Caco-2 (cell line): Measurements from ENCODE around the gene PHGDH. TPM values are rescaled to one million over a fixed set of nuclear protein-coding genes. Genes with fewer than 3 reads are reported as not detected.
"Not testable (repeated sequence)": the region's sequence is repeated elsewhere in the genome, so short reads cannot be mapped to it uniquely, and the experiment has no call there.

ENCODE experiments used
- BruUV-seq: library from RNA; stranded (reverse); fragments of 400-500 nt; replicated peaks from 2 replicates; lab custom pipeline; 2021; lab: Mats Ljungman, UMichigan
- CTCF ChIA-PET: fragments of 300-600 bp; sonication (Branson Sonifier 250); formaldehyde crosslinking; loops from one replicate; lab custom pipeline; 2022; ENCODE audit warnings: antibody characterized with exemption; lab: Charles Lee
- POLR2A ChIA-PET: fragments of 300-600 bp; sonication (Branson Sonifier 250); formaldehyde crosslinking; loops from one replicate; lab custom pipeline; 2022; ENCODE audit warnings: antibody characterized with exemption; lab: Charles Lee
- DNase-seq, 2 experiments: peaks; one replicate each; pipeline versions ENCODE4 v3.0.0 to v3.0.0-alpha.2; 2020 to 2022
- H3K27me3 ChIP-seq: replicated peaks from 2 replicates; pipeline ENCODE4 v1.6.0; 2011; ENCODE audit warnings: low read length; ENCODE audit not compliant: control insufficient read depth, insufficient read depth
- H3K36me3 ChIP-seq: 2 replicates; pipeline ENCODE4 v1.5.1; 2011; ENCODE audit warnings: low read length; ENCODE audit not compliant: control insufficient read depth, insufficient read depth
- H3K4me1 ChIP-seq: fragments of 250-450 bp; sonication (Bioruptor Pico); 2 replicates; pipeline ENCODE4 v1.5.1; 2020; ENCODE audit warnings: mild to moderate bottlenecking
- H3K4me3 ChIP-seq: 2 replicates; pipeline ENCODE4 v1.5.1; 2011; ENCODE audit warnings: low read depth, mild to moderate bottlenecking, control low read depth, low read length
- H3K9me3 ChIP-seq: fragments of 250-450 bp; sonication (Bioruptor Pico); 2 replicates; pipeline ENCODE4 v1.5.1; 2020; ENCODE audit warnings: mild to moderate bottlenecking, moderate library complexity
- H3K27ac Mint-ChIP-seq: one replicate; pipeline ENCODE4 v1.8.0; 2022; ENCODE audit warnings: mixed read lengths; ENCODE audit not compliant: unreplicated experiment
- H3K27me3 Mint-ChIP-seq: one replicate; pipeline ENCODE4 v1.8.0; 2022; ENCODE audit warnings: mixed read lengths; ENCODE audit not compliant: insufficient read depth, unreplicated experiment
- H3K36me3 Mint-ChIP-seq: one replicate; pipeline ENCODE4 v1.8.0; 2022; ENCODE audit warnings: mild to moderate bottlenecking, mixed read lengths; ENCODE audit not compliant: insufficient read depth, unreplicated experiment
- H3K4me1 Mint-ChIP-seq: one replicate; pipeline ENCODE4 v1.8.0; 2022; ENCODE audit warnings: low read depth, mixed read lengths; ENCODE audit not compliant: unreplicated experiment
- H3K4me3 Mint-ChIP-seq: one replicate; pipeline ENCODE4 v1.8.0; 2022; ENCODE audit warnings: mild to moderate bottlenecking, moderate library complexity, mixed read lengths; ENCODE audit not compliant: unreplicated experiment
- H3K9me3 Mint-ChIP-seq: one replicate; pipeline ENCODE4 v1.8.0; 2022; ENCODE audit warnings: mixed read lengths; ENCODE audit not compliant: unreplicated experiment
- intact Hi-C: fragments of 100-400 bp; cut with micrococcal nuclease; formaldehyde crosslinking; loops from one replicate; pipeline ENCODE4 v1.10.0; 2022; ENCODE audit not compliant: unreplicated experiment
- total RNA-seq: library from RNA; stranded (reverse); gene quantifications from 2 replicates; pipeline ENCODE4 v1.2.3, GENCODE V29; 2022
- TF ChIP-seq, protein P1 (sequence below), 2 experiments: fragments of 200-600 bp in 1 of 2; IDR thresholded peaks; 1 replicate in 1 of 2; 2 replicates in 1 of 2; pipeline versions ENCODE4 v1.5.1 to v1.8.0; 2011 to 2022; ENCODE audit warnings: antibody characterized with exemption in 1 of 2, control low read depth in 1 of 2, inconsistent platforms in 1 of 2, low read depth in 1 of 2, low read length in 1 of 2, mild to moderate bottlenecking in 1 of 2, moderate library complexity in 1 of 2; ENCODE audit not compliant: insufficient read depth in 1 of 2, severe bottlenecking in 1 of 2, unreplicated experiment in 1 of 2

The PHGDH gene
- total RNA-seq, 1 experiment from 2014 or later = 410 TPM

DNA sequence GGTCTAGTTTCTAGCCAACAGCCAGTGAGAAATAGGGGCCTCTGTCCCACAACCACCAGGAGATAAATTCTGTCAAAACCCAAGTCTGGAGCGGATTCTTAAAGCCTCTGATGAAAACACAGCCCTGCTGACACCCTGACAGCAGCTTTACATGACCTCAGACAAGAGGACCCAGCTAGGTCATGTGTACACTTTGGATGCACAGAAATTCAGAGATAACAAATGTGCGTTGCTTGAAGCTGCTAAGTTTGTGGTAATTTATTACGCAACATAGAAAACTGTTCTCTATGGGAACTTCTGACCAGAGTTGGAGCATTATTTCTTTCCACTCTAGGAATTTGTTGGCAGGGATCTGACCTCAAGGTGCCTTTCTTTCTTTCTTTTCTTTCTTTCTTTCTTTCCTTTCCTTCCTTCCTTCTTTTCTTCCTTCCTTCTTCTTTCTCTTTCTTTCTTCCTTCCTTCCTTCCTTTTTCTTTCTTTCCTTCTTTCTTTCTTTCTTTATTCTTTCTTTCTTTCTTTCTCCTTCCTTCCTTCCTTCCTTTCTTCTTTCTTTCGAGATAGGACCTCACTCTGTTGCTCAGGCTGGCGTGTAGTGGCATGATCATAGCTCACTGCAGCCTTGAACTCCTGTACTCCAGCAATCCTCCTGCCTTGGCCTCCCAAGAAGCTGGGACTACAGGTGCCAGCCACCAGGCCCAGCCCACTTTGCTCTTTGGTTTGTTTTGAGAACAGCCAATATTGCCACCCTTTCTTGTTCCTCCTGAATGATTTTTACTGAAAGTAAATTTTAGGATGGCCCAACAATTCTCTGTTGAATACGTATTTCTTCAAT is 71.8 kb downstream of the PHGDH start:
- peaks cover 47% of the 10 kb centered on the region for H3K4me1 ChIP-seq

GRCh38 chr1:119784191-119784781 is 72.6 kb downstream of the PHGDH start:
- POLR2A ChIA-PET = no interaction called here
- H3K36me3 Mint-ChIP-seq = peaks cover 6% of the 10 kb centered on the region
- DNase-seq = no peak
- no peaks in the 10 kb centered on the region for H3K9me3 Mint-ChIP-seq
- H3K27ac Mint-ChIP-seq = peak overlapping the region; percentile 17
- Histone ChIP-seq H3K36me3 (no peaks in the 10 kb centered on the region), H3K27me3 (no peaks in the 10 kb centered on the region), H3K4me3 (no peak overlapping the region), H3K4me1 (peaks cover 43% of the 10 kb centered on the region), H3K9me3 (no peaks in the 10 kb centered on the region)
- CTCF ChIA-PET = no interaction called here
- H3K27me3 Mint-ChIP-seq = no peaks in the 10 kb centered on the region
- peaks cover 42% of the 10 kb centered on the region for H3K4me1 Mint-ChIP-seq
- no peak overlapping the region for H3K4me3 Mint-ChIP-seq
- intact Hi-C loops = no loop called here
- TF ChIP-seq, protein P1, sequence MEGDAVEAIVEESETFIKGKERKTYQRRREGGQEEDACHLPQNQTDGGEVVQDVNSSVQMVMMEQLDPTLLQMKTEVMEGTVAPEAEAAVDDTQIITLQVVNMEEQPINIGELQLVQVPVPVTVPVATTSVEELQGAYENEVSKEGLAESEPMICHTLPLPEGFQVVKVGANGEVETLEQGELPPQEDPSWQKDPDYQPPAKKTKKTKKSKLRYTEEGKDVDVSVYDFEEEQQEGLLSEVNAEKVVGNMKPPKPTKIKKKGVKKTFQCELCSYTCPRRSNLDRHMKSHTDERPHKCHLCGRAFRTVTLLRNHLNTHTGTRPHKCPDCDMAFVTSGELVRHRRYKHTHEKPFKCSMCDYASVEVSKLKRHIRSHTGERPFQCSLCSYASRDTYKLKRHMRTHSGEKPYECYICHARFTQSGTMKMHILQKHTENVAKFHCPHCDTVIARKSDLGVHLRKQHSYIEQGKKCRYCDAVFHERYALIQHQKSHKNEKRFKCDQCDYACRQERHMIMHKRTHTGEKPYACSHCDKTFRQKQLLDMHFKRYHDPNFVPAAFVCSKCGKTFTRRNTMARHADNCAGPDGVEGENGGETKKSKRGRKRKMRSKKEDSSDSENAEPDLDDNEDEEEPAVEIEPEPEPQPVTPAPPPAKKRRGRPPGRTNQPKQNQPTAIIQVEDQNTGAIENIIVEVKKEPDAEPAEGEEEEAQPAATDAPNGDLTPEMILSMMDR (IDR thresholded peaks at IDR 0.05; ENCODE audit: insufficient read depth in 1 of 2, low read depth in 1 of 2, low read length in 1 of 2, severe bottlenecking in 1 of 2, unreplicated experiment in 1 of 2) = no peak
- BruUV-seq = no TSS peak

More for the DNA sequence above, 71.8 kb downstream of the PHGDH start:
- Mint-ChIP-seq H3K36me3 (peaks cover 6% of the 10 kb centered on the region), H3K4me1 (peaks cover 43% of the 10 kb centered on the region), H3K9me3 (no peaks in the 10 kb centered on the region), H3K4me3 (no peak overlapping the region), H3K27ac (peak overlapping the region; percentile 17), H3K27me3 (no peaks in the 10 kb centered on the region)
- BruUV-seq = no TSS peak
- CTCF ChIA-PET = interaction anchor here (1.5 kb wide), 1 partner anchor 26 kb away, joined by 4 read pairs; no protein-coding TSS in a partner anchor
- Histone ChIP-seq H3K4me3 (no peak overlapping the region), H3K36me3 (no peaks in the 10 kb centered on the region), H3K9me3 (no peaks in the 10 kb centered on the region), H3K27me3 (no peaks in the 10 kb centered on the region)
- POLR2A ChIA-PET = no interaction called here
- DNase-seq = no peak
- TF ChIP-seq, protein P1 (IDR thresholded peaks at IDR 0.05; ENCODE audit: insufficient read depth in 1 of 2, low read depth in 1 of 2, low read length in 1 of 2, severe bottlenecking in 1 of 2, unreplicated experiment in 1 of 2) = no peak
- intact Hi-C loops = loop anchor here (1.0 kb wide), 1 partner anchor 38 kb away; no protein-coding TSS in a partner anchor

- H3K27ac Mint-ChIP-seq, H3K4me3 ChIP-seq, POLR2A ChIA-PET, H3K36me3 Mint-ChIP-seq, intact Hi-C loops, H3K27me3 ChIP-seq, H3K9me3 ChIP-seq, DNase-seq, H3K9me3 Mint-ChIP-seq, CTCF ChIA-PET, H3K36me3 ChIP-seq, BruUV-seq, H3K27me3 Mint-ChIP-seq, H3K4me3 Mint-ChIP-seq: not testable (repeated sequence)
- peaks cover 43% of the 10 kb centered on the region for H3K4me1 Mint-ChIP-seq
- peaks cover 44% of the 10 kb centered on the region for H3K4me1 ChIP-seq
Measured at GRCh38 chr1:119786046-119786445, 74.3 kb downstream of the PHGDH start.

GRCh38 chr1:119786473-119787050 is 74.8 kb downstream of the PHGDH start:
- POLR2A ChIA-PET, H3K27me3 Mint-ChIP-seq, H3K27me3 ChIP-seq, H3K9me3 Mint-ChIP-seq, CTCF ChIA-PET, H3K4me3 ChIP-seq, BruUV-seq, H3K4me3 Mint-ChIP-seq, DNase-seq, H3K36me3 ChIP-seq, H3K9me3 ChIP-seq, intact Hi-C loops, H3K36me3 Mint-ChIP-seq, H3K27ac Mint-ChIP-seq: not testable (repeated sequence)
- H3K4me1 ChIP-seq = peaks cover 49% of the 10 kb centered on the region
- peaks cover 48% of the 10 kb centered on the region for H3K4me1 Mint-ChIP-seq
